ENCODE data around the gene NR5A2.

GRCh38 chr1:200079232-200079940 is 51.9 kb downstream of the NR5A2 start:
- TF ChIP-seq POLR2A (IDR thresholded peaks at IDR 0.05; ENCODE audit: low read length) (no peak), GATA1 (IDR thresholded peaks at IDR 0.05; ENCODE audit: low read depth, low read length) (no peak)
